HepG2 (cell line): ENCODE results near the gene CECR2. TPM values are rescaled to one million over a fixed set of nuclear protein-coding genes. Genes with fewer than 3 reads are reported as not detected.

Experiments used
- ATAC-seq: fragments of 200-7000 bp; cut with Tn5 transposase; 3 replicates; pipeline ENCODE4 v1.9.1; 2020; ENCODE audit warnings: mild to moderate bottlenecking, moderate library complexity
- BruUV-seq: library from RNA; stranded (reverse); fragments of 400-500 nt; replicated peaks from 2 replicates; lab custom pipeline; 2021; lab: Mats Ljungman, UMichigan
- CTCF ChIA-PET: fragments of 300-600 bp; formaldehyde crosslinking; extraction: SDS; loops from one replicate; lab custom pipeline; 2021; ENCODE audit warnings: low total read pairs, inconsistent platforms, low intra/inter-chr PET ratio; lab: Yijun Ruan, JAX
- POLR2A ChIA-PET: fragments of 350-600 bp; sonication (Branson Sonifier 250); formaldehyde crosslinking; loops from one replicate; lab custom pipeline; 2020; ENCODE audit warnings: antibody characterized with exemption, inconsistent platforms; lab: Yijun Ruan, JAX
- DNase-seq: peaks from one replicate; pipeline ENCODE4 v3.0.0-alpha.2; 2015; ENCODE audit warnings: low spot score
- FAIRE-seq: peaks from 3 replicates; lab custom pipeline; 2011; peaks lifted over from hg19 to GRCh38; lab: Jason Lieb, UNC
- H2AFZ ChIP-seq: one replicate; pipeline ENCODE4 v1.6.1; 2011; ENCODE audit warnings: low read length, inconsistent platforms
- H3K27ac ChIP-seq: fragments of 300-600 bp; 3 replicates; pipeline ENCODE4 v1.8.0; 2011; ENCODE audit warnings: mixed run types, mild to moderate bottlenecking, mixed read lengths, low read length, inconsistent platforms; ENCODE audit not compliant: insufficient read depth; ENCODE audit errors: extremely low read length
- H3K27me3 ChIP-seq, 2 experiments: fragments of 200-600 bp in 1 of 2; 2 replicates in 1 of 2; 3 replicates in 1 of 2; pipeline versions ENCODE4 v1.6.0 to v1.8.0; 2011; ENCODE audit warnings: low read length in 2 of 2, mild to moderate bottlenecking in 2 of 2, moderate library complexity in 2 of 2, inconsistent platforms in 1 of 2; ENCODE audit not compliant: insufficient read depth in 2 of 2, control insufficient read depth in 1 of 2
- H3K36me3 ChIP-seq, 2 experiments: fragments of 200-600 bp in 1 of 2; replicated peaks in 1 of 2; 2 replicates in 1 of 2; 3 replicates in 1 of 2; pipeline versions ENCODE4 v1.5.1 to v1.8.0; 2011; ENCODE audit warnings: low read length in 2 of 2, inconsistent platforms in 1 of 2; ENCODE audit not compliant: insufficient read depth in 2 of 2, control insufficient read depth in 1 of 2
- H3K4me1 ChIP-seq: 2 replicates; pipeline ENCODE4 v1.5.1; 2012; ENCODE audit warnings: low read length, inconsistent platforms; ENCODE audit not compliant: insufficient read depth
- H3K4me2 ChIP-seq: 2 replicates; pipeline ENCODE4 v1.6.0; 2011; ENCODE audit warnings: low read depth, low read length, inconsistent platforms
- H3K4me3 ChIP-seq, 3 experiments: fragments of 200-600 bp in 1 of 3; sonication (generic), shearing (Covaris generic) in 1 of 3; replicated peaks in 1 of 3; 2 replicates each; pipeline ENCODE4 v1.5.1; 2011 to 2016; ENCODE audit warnings: low read length in 3 of 3, inconsistent platforms in 2 of 3, low read depth in 2 of 3, mild to moderate bottlenecking in 2 of 3, control low read depth in 1 of 3, mixed read lengths in 1 of 3; ENCODE audit not compliant: insufficient read depth in 1 of 3
- H3K79me2 ChIP-seq: one replicate; pipeline ENCODE4 v1.6.1; 2011; ENCODE audit warnings: low read length, inconsistent platforms; ENCODE audit not compliant: insufficient read depth
- H3K9ac ChIP-seq: 2 replicates; pipeline ENCODE4 v1.6.0; 2011; ENCODE audit warnings: mild to moderate bottlenecking, low read depth, low read length, inconsistent platforms; ENCODE audit not compliant: insufficient read depth
- H3K9me3 ChIP-seq: 2 replicates; pipeline ENCODE4 v1.5.1; 2012; ENCODE audit warnings: mild to moderate bottlenecking, low read length
- H4K20me1 ChIP-seq: 2 replicates; pipeline ENCODE4 v1.6.0; 2011; ENCODE audit warnings: inconsistent platforms, mild to moderate bottlenecking, low read length, moderate library complexity; ENCODE audit not compliant: insufficient read depth
- BRCA1 ChIP-seq: sonication (generic); formaldehyde crosslinking; IDR thresholded peaks from 2 replicates; pipeline ENCODE4 v1.4.0; 2020; ENCODE audit warnings: missing genetic modification reagents
- BRD4 ChIP-seq: sonication (generic); formaldehyde crosslinking; IDR thresholded peaks from 2 replicates; pipeline ENCODE4 v1.4.0; 2020; ENCODE audit warnings: missing genetic modification reagents
- GABPA ChIP-seq, 2 experiments: IDR thresholded peaks; 2 replicates each; pipeline ENCODE4 v1.6.1; 2011 to 2016; ENCODE audit warnings: low read depth in 2 of 2, low read length in 1 of 2, missing biosample characterization in 1 of 2, missing genetic modification characterization in 1 of 2
- JARID2 ChIP-seq: sonication (generic); formaldehyde crosslinking; IDR thresholded peaks from 2 replicates; pipeline ENCODE4 v1.8.1; 2023; ENCODE audit warnings: missing genetic modification reagents, inconsistent platforms; ENCODE audit not compliant: insufficient replicate concordance
- KLF13 ChIP-seq: sonication (generic); formaldehyde crosslinking; IDR thresholded peaks from 2 replicates; pipeline ENCODE4 v1.4.0; 2020; ENCODE audit warnings: mild to moderate bottlenecking, missing genetic modification reagents
- SP4 ChIP-seq: sonication (generic); formaldehyde crosslinking; IDR thresholded peaks from 2 replicates; pipeline ENCODE4 v1.8.1; 2023; ENCODE audit warnings: mild to moderate bottlenecking, missing genetic modification reagents
- SYNCRIP ChIP-seq: fragments of 200-400 bp; formaldehyde crosslinking; IDR thresholded peaks from 2 replicates; pipeline ENCODE4 v1.6.1; 2018; ENCODE audit warnings: mild to moderate bottlenecking, low read depth, low read length; ENCODE audit not compliant: insufficient read depth
- YEATS2 ChIP-seq: sonication (generic); formaldehyde crosslinking; IDR thresholded peaks from 2 replicates; pipeline ENCODE4 v1.4.0; 2020; ENCODE audit warnings: missing genetic modification reagents, borderline replicate concordance
- ZFP36 ChIP-seq: fragments of 150-350 bp; IDR thresholded peaks from 2 replicates; pipeline ENCODE4 v1.6.1; 2018; ENCODE audit warnings: borderline replicate concordance, low read length, low read depth; ENCODE audit not compliant: partially characterized antibody
- ZNF749 ChIP-seq: sonication (generic); formaldehyde crosslinking; IDR thresholded peaks from 2 replicates; pipeline ENCODE4 v1.8.0; 2022; ENCODE audit warnings: mild to moderate bottlenecking, missing genetic modification reagents, moderate library complexity, borderline replicate concordance
- ZNF75D ChIP-seq: sonication (generic); formaldehyde crosslinking; IDR thresholded peaks from 2 replicates; pipeline ENCODE4 v1.8.1; 2023; ENCODE audit warnings: missing genetic modification reagents, mild to moderate bottlenecking, borderline replicate concordance
- WGBS: methylation state at CpG from one replicate; pipeline ENCODE4 v1.1.6; 2017; ENCODE audit warnings: low lambda C conversion rate; 5-methylcytosine and 5-hydroxymethylcytosine counted together
- in situ Hi-C: cut with HindIII; loops from 2 replicates; pipeline ENCODE4 v1.10.0; 2017; ENCODE audit warnings: low pct_unique_long_range_greater_than_20kb; ENCODE audit not compliant: extremely low pct_ligation_motif_present
- intact Hi-C: fragments of 100-400 bp; cut with micrococcal nuclease; formaldehyde crosslinking; loops from one replicate; pipeline ENCODE4 v1.10.0; 2022; ENCODE audit not compliant: unreplicated experiment
- polyA plus RNA-seq, 8 experiments: library from polyadenylated mRNA; depleted of rRNA in 3 of 8; stranded (reverse) in 7 of 8; unstranded in 1 of 8; fragments of >200 nt; fragmentation: Illumina TruSeq in 4 of 8; extraction: Trizol in 4 of 8; gene quantifications; 2 replicates each; pipeline versions ENCODE4 v1.2.1 to v1.2.3, GENCODE V29; 2011 to 2016; ENCODE audit warnings: low read depth in 4 of 8, missing spikeins in 1 of 8, mixed read lengths in 1 of 8; ENCODE audit not compliant: insufficient read depth in 1 of 8
- total RNA-seq, 5 experiments: library from RNA; depleted of rRNA; stranded (reverse); fragments of >200 nt; fragmentation: Illumina TruSeq; extraction: Trizol; gene quantifications; 2 replicates each; pipeline ENCODE4 v1.2.3, GENCODE V29; 2016; ENCODE audit warnings: low read depth in 1 of 5
- TF ChIP-seq, protein P1 (sequence below): sonication (generic); formaldehyde crosslinking; IDR thresholded peaks from 2 replicates; pipeline ENCODE4 v1.8.1; 2023; ENCODE audit warnings: mild to moderate bottlenecking, moderate library complexity, missing genetic modification reagents

Gene CECR2
- total and polyA plus RNA-seq, 2 of the 13 experiments (the other 11 are each of a cell fraction or from before 2014, with no cell fraction given) = not detected

DNA sequence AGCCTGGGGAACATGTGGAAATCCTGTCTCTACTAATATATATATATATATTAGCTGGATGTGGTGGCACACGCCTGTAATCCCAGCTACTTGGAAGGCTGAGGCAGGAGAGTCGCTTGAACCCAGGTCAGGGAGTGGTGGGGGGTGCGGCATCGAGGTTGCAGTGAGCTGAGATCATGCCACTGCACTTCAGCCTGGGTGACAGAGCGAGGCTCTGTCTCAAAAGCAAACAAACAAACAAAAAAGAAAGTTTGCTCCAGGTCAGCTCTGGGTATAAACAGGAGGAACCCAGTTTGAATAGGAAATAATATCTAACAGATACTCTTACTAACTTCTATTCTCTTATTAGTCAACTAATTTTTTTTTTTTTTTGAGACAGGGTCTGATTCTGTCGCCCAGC, 34.3 kb upstream of the CECR2 start:
- ChIA-PET POLR2A (no interaction called here), CTCF (no interaction called here)
- H3K4me3 ChIP-seq = no peak overlapping the region
- no peaks in the 10 kb centered on the region for H3K36me3 ChIP-seq
- no peaks in the 10 kb centered on the region for H3K79me2 ChIP-seq
- intact Hi-C loops = no loop called here
- H3K4me1 ChIP-seq = no peaks in the 10 kb centered on the region
- ATAC-seq (no peak), FAIRE-seq (no peak), DNase-seq (no peak)
- H3K4me2 ChIP-seq = no peak overlapping the region
- peaks cover 0 to 22% of the 10 kb centered on the region in 2 experiments; a peak in 3 of 5 replicates for H3K27me3 ChIP-seq
- no peak overlapping the region for H3K27ac ChIP-seq
- H3K9me3 ChIP-seq = no peaks in the 10 kb centered on the region
- no peak overlapping the region for H3K9ac ChIP-seq
- in situ Hi-C loops = no loop called here
- BruUV-seq = no TSS peak
- H2AFZ ChIP-seq = no peak overlapping the region
- TF ChIP-seq JARID2 (CRISPR knock-in tag) = no peak
- TF ChIP-seq, all 625 proteins: peak for 0
- H4K20me1 ChIP-seq = no peaks in the 10 kb centered on the region
- WGBS = 4% methylated on average over 6 of the region's 6 CpGs

DNA sequence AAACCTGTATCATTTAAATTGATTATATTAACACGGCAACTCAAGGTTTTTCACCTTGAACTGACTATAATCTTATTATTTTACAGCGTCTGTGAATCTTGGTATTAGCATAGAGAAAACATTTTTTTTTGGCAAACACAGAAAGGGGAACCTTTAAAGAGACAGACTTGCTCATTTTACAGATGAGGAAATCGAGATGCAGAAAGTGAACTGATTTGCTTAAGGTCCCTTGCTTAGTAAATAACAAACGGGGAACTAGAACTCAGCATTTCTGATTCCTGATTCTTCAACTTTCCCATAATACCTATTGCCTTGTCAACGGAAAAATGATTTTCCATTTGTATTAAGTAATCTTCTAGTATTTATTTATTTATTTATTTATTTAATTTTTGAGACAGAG, 33.2 kb upstream of the CECR2 start:
- Histone ChIP-seq H3K79me2 (no peaks in the 10 kb centered on the region), H2AFZ (no peak overlapping the region), H3K9ac (no peak overlapping the region), H3K36me3 (no peaks in the 10 kb centered on the region), H3K4me3 (no peak overlapping the region), H3K9me3 (no peaks in the 10 kb centered on the region), H3K27me3 (peaks cover 0 to 22% of the 10 kb centered on the region in 2 experiments; a peak in 3 of 5 replicates), H4K20me1 (no peaks in the 10 kb centered on the region), H3K27ac (no peak overlapping the region), H3K4me2 (no peak overlapping the region), H3K4me1 (no peaks in the 10 kb centered on the region)
- CTCF ChIA-PET = no interaction called here
- DNase-seq (no peak), ATAC-seq (no peak), FAIRE-seq (no peak)
- intact Hi-C loops (no loop called here), in situ Hi-C loops (no loop called here)
- POLR2A ChIA-PET = no interaction called here
- WGBS = 2% methylated on average over 5 of the region's 5 CpGs
- no TSS peak for BruUV-seq
- TF ChIP-seq KLF13 (CRISPR knock-in tag) (no peak), ZFP36 (no peak), BRCA1 (no peak), ZNF749 (CRISPR knock-in tag) (no peak), SP4 (CRISPR knock-in tag) (no peak), ZNF75D (no peak), SYNCRIP (no peak), GABPA (IDR thresholded peaks at IDR 0.05; ENCODE audit: low read depth, low read length) (no peak), GABPA (CRISPR knock-in tag; IDR thresholded peaks at IDR 0.05; ENCODE audit: low read depth) (no peak), BRD4 (CRISPR knock-in tag) (no peak), YEATS2 (CRISPR knock-in tag) (no peak)
- TF ChIP-seq, protein P1, sequence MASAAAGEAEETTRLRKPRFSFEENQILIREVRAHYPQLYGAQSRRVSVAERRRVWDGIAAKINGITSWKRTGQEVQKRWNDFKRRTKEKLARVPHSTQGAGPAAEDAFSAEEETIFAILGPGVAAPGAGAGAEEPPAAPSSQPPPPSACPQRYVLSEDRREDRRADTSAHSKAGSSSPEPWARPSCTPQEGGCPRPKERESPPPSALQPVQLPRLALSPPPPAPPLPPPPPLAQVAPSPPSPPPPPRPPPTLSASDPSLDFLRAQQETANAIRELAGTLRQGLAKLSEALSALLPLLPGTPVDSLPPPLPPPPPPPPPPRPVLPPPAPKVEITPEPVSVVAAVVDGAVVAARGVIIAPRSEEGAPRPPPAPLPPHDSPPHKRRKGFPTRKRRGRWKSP = no peak
